NCI-H446 (cell line): Measurements from ENCODE around the gene MYOT.
"Not testable (repeated sequence)": the region's sequence is repeated elsewhere in the genome, so short reads cannot be mapped to it uniquely, and the experiment has no call there.

Experiments
- DNase-seq, 2 experiments: peaks; one replicate each; lab custom pipeline; 2025; lab: John Stamatoyannopoulos, UW

The MYOT gene, protein sequence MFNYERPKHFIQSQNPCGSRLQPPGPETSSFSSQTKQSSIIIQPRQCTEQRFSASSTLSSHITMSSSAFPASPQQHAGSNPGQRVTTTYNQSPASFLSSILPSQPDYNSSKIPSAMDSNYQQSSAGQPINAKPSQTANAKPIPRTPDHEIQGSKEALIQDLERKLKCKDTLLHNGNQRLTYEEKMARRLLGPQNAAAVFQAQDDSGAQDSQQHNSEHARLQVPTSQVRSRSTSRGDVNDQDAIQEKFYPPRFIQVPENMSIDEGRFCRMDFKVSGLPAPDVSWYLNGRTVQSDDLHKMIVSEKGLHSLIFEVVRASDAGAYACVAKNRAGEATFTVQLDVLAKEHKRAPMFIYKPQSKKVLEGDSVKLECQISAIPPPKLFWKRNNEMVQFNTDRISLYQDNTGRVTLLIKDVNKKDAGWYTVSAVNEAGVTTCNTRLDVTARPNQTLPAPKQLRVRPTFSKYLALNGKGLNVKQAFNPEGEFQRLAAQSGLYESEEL

DNA sequence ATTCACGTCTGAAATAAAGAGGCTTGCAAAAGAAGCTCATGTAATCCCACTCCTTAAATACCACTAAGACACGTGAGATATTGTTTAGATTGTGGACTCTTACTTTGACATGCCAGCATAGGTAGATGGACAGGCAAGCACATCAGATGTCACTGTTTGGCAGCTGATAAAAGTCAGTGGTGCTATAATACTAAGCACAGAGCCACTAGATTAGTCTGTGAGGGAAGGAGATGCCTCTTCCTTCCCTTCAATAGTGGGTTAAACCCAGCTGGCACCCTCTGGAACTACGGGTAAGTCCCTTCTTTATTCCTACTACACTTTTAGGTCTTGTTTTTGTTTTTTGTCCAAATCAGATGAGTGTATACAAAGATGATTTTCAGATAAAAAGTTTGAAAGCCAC lies at the start of gene MYOT:
MYOT (plus strand) TSS at position 197 of the 400 bp plus-strand sequence. CDS start 2,792 bp downstream, outside the sequence.
- DNase-seq: no peak

DNA sequence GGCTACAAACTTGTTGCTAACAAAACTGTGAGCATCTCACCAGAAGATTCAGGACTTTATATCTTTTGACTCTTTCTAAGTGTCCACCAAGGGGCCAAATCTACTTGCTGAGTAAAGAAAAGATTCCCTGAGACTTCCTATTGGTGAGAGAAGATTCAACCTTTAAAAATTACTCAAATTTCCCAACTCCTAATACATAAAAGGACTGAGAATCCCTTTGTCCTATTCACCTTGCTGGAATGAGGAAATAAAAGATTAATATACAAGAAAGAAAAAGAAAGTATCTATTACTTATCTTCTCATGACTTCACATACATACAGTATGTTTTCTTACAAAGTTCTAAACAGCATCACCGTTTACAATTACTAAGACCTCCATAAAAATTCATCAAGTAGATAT lies 47.9 kb upstream of the MYOT start:
- no peak for DNase-seq

DNA sequence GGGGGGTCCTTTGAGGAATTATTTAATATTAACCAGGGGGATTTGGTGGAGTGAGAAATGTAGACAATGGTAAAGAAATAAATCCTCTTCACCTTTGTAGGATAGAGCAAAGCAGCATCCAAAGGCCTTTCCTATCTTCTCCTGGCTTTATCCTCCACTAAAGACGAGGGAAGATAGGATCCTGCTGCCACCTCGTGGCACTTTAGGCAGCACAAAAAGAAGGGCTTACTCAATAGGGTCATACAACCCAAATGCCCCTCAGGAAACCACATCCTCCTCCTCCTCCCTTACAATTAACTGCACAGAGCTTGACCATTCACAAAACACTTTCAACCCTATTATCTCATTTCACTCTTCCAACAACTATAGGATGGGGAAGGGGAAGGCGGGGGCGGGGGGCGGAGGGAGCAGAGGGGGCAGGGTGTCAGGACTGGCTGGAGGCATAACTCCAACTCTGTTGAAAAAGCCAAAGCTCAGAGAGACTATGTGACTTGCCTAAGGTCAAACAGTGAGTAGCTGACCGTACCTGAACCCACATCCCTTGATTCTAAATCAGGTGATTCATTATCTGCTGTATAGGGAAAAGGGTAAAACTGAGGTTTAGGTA lies 45.4 kb upstream of the MYOT start:
- peak in 1 of 2 experiments; percentile 56 for DNase-seq

DNA sequence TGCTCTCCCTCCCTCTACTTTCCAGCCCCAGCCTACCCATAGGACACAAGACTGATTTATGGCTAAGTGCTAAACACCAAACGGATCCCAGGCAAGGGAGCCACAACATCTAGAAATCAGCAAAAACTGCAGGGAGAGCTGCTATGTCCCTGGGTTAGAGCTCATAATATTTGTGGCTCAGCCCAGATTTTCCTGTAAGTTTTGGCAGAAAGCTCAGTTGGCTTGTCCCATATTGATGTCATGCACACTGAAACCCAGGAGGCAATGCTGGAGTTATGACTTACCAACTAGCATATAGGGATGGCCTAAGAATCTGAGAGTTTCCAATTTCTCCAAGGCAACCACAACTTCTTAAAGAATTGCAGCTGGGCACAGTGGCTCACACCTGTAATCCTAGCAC lies 44.7 kb upstream of the MYOT start:
- no peak for DNase-seq

DNA sequence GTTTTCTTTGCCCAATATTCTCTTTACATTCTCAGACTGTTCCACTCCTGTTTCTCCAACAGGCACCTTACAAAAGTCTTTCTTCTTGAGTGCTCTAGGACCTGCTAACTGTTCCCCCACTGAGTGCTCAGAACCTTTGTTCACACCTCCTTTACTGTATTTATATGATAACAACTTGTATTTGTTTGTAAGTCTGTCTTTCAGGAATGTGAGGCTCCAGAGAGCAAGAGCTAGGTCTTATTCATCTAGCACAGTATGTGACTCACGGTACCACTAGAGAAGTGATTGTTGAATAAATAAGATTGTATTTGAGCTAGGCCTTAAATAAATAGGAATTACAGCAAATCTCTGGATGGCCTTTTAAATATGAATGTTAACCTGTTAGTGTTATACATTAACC lies 42.5 kb upstream of the MYOT start:
- DNase-seq: no peak

DNA sequence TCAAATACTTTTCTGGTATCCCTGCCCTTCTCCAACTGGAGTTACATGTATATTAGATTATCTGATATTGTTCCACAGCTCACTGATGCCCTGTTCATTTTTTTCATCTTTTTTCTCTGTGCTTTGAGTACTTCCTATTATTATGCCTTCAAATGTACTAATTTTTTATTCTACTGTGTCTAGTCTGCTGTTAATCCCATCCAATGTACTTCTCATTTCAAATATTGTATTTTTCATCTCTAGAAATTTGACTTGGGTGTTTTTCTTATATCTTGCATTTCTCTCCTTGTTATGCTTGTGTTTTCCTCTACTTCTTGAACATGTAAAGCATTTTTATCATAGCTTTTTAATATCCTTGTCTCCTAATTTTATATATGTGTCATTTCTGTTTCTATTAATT lies 41.6 kb upstream of the MYOT start:
- no peak for DNase-seq

DNA sequence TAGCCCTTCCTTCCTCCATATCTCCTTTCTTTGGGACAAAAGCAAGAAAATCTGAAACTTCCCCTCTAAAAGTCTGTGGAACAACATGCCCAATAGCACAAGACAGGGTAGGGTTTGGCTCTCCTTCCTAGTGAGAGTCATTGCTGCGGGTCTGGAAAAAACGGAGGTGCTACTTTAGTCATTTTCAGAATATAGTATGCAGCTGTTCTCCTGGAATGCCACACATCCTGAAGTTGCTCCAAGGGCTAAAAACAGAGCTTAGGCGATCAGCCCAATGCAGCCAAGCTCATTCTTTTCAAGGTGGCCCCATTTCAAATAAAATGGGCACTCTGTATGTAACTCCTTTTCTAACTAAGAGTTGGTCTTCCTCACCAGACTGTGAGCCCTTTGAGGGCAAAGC lies 39.5 kb upstream of the MYOT start:
- DNase-seq: no peak

DNA sequence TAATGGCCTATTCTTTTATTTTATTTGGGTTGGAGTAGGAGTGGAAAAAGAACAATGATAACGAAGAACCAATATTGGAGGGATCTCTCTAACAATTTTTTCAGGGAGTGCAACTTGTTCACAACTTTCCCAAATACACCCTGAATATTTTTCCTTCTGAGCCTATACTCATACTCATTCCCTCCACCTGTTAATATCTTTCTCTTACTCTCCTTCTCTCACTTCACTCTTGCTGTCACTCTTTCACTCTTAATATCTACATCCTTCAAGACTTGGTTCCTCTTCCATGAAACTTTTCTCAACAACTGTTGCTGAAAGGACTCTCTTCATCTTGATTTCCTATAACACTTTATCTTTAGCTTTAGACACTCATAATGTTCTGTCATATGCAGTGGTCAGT lies 39.0 kb upstream of the MYOT start:
- no peak for DNase-seq

DNA sequence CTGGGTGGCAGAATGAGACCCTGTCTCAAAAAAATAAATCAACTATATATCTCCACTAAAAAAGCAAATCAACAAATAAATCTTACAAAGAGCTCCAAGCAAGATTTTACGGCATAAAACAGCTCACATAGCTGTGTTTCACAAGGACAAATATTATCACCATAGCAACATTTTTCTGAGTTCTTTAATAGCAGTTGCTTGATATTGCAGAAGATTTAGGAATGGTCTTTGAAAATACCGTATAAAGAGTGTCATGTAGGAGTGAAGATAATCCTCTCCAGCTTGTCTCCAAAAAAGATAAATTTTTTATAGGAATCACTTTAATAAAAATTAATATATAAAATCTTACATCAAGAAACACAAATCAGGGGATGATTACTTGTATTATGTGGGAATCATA lies 36.6 kb upstream of the MYOT start:
- DNase-seq: no peak

DNA sequence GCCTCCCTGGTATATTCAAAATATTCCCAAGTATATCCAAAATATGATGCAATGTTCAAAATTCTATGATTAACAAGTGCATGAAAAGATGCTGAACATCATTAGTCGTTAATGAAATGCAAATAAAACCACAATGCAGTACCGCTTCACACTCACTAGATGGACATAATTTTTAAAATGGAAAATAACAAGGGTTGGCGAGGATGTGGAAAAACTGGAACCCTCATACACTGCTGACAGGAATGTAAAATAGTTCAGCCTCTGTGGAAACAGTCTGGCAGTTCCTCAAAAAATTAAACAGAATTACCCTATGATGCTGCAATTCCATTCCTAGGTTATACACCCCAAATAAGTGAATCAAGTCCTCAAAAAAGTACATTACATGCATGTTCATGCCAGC lies 36.1 kb upstream of the MYOT start:
- no peak for DNase-seq

DNA sequence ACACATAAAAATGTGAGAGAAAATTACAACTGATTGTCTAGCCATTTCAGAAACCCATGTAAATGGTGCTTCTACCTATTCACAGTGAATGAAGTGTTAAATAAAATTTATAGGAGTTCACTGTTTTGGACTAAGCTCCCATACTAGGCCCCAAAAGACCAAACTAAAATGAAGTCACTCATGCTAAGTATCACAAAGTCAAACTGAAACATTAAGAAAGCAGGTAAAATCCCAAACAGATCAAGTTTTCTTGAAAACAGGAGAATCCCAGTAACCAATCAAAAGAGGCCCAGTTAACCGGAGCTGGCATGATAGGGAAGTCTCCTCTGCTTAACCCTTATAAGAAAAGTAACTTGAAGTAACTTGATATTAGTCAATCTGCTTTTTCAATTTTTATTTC lies 35.2 kb upstream of the MYOT start:
- no peak for DNase-seq

DNA sequence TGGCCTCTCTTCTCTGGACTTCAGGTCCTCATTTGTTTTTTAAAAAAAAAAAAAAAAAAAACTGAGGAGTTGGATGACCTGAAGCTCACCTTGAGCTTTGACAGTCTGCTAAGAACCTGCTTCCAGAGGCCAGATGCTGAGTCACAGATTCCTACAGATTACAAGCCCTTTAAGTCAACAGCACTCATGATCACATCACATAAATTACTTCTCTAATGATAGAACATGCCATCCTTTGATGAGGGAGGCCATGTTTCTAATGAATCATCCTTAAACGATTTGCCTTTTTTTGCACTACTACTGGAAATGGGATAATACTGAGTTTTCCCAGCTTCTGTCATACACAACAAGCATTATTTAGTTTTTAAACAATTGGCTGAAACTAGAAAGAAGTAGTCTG lies 34.2 kb upstream of the MYOT start:
- DNase-seq: no peak

DNA sequence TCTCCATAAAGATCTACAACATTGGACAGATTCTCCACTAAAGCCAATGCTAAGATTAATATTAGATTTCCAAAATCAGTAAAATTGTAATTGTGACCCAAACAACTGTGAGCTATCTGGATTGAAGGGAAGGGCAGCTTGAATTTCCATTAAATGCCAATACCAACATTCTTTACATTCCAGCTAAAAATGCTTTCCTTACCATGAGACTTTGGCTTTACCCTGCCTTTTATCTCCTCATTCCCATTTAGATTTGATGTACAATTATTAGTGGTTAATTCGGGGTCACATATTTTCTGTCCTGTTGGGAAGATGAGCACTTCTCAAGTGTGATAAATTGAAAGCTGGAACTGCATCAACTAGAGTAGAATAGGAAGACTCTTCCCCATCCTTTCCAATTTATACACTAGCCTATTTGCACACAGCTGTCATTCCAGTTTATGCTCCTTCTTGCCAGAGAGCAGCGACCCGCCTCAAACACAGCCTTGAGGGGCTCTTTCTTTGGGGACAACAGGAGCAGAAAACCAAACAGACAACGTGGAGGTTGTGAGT lies 33.1 kb upstream of the MYOT start:
- no peak for DNase-seq

DNA sequence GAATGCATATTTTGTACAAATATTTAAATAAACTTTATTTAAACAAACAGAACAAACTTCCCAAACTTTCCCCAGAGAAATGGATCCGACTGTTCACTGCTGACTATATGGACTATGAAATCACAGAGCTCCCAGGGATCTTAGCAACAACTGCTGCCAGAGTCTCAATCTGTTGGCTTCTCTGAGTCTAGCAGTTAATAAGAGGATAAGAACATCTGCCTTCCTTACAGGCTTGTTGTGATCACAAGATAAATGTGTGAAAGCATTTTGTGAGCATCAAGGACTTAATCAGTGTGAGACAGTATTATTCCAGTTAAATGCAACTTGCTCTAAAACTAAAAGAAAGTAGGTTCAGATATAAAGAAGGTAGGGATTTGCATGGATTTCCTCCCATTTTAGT lies 31.4 kb upstream of the MYOT start:
- no peak for DNase-seq

DNA sequence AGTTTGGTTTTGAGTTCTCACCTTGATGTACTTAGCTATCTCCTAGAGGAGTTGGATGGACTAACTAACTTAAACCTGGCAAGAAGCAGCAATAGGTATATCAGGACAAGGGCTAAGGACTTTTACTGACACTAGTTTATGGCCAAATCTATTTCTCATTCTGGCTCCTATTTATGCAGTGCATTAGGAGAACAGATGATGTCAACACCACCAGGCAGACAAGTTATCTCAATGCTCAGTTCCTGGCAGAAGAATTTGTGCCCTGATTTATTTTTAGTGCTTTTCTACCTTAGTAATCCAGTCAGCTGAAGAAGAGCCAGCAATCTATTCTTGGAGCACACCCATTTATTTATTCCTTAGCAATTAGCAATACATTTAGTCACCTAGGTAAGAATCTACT lies 30.7 kb upstream of the MYOT start:
- DNase-seq: no peak

DNA sequence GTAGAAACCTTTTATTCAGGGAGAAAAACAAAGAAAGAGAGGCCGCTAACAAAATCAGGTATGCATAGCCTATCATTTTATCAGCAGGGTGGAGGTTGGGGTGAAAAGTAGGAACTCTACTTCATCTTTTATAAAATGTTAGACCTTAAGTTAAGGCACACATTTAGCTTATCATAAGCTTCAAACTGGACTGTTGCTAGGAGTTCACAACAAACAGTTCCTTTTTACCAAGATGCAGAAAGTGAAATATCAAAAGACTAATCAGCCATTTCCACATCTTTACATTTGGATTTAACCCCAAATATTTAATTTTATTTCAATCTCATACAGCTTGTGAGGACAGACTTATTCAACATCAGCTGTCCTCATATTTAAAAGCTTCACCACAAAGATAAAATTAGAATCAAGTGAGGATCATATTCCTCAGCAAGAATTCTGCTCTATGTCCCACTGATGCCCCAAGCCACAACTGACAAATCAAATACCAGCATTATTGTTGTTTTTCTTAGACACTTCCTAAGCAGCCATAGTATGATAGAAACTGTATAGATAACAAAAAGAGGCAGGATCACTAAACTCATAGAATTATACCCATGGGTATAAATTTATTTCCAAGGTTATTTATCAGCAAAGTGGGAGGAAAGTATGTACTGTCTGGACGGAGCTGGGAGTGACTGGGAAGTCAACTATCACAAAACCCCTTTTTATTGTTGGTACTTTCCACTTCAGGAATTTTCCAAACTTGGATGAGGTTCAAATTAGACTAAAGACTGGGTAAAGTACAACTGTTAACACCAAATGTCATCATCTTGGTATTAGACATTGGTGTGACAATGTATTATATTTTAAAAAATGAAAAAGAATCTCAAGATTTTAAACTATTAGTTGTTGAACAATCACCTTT lies 29.9 kb upstream of the MYOT start:
- DNase-seq: no peak

DNA sequence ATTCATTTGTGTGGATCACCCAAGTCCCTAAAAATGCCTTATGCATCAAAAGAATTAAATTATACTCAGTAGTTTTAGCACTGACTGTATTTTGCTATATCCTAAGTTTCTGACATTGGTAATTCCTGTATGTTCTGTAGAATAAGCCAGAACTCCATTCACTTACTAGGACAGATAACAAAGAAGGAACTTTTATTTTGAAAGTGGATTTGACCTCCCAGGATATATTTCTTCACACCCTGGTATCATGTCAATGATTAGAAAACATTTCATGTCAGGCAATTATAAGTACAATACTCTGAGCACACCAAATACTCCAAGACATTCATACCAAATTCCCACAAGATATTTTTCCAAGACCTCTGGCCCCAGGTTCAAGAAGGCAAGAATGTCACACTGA lies 28.7 kb upstream of the MYOT start:
- no peak for DNase-seq

DNA sequence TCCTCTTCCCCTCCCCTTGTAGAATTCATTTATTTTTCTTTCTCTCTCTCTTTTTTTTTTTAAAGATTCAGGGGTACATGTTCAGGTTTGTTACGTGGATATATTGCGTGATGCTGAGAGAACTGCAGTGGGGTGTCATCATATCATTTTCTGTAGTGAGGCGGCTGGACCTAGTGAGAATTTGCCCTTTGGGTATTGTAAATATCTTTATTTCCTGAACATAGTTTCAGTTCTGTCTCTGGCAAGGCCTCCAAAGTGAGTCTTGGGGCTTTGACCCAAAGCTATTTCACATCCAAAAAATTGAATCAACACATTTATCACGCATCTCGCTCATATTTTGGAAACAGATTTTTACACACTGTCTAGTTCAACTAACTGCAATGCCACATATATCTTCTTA lies 25.4 kb upstream of the MYOT start:
- no peak for DNase-seq

DNA sequence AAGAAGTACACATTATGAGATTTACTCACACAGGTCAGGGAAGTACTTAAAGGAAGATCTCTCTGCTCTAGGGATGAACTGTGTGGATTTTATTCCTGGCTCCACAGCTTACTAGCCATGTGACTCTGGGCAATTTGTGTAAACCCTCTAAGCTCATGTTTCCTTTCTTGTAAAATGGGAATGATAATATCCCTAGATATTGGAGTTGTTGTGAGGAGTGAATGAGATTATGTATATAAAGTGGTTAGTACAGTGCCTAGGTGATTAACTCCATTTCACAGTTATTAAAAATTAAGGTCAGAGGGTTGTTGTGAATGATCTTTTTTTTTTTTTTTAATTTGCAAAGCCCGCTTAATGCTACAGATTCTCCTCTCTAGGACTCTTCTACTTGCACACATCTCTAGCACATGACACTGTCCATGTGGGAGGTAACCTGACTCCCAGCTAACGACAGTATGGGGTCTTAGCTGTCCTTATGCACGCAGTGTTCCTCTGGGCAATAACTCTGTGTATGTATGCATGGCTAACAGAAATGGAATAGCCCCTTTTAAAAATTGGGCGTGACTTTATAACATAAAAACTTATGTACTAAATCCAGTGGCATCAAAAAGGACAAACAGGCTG lies 23.9 kb upstream of the MYOT start:
- no peak for DNase-seq

DNA sequence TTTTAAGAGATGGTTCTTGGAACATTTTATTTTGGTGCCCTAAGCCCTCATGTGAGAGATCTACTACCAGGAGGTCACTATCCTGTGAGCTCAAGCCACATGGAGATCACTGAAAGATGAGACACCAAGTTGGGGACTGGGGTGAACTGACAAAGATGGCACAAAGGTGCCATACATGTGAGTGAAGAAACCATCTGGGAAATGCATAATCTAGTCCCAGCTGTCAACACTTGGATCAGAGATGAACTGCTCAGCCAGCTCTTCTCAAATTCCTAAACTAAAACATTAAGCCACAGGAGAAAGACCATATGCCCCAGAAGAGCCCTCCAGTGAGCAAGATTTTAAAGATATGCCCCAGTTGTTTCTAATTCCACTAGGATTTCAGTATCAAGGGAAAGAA lies 22.2 kb upstream of the MYOT start:
- no peak for DNase-seq

DNA sequence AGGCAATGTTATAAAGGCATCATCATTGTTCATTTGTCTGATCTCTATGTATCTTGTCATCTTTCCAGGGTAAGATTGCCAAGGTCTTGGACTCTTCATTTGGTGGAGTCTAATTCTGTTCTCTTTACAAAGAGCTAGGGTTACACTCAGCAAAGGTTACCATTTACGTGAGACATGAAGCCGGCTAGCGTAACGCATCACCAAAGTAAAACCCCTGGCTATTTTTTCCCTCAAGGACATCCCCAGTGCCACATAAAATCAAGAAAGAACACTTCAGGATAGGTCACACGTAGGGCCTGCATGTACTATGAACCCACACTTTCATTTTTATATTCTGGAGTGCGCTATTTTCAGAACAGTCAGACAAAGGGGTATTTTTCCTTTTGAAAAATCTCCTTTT lies 20.0 kb upstream of the MYOT start:
- DNase-seq: no peak

DNA sequence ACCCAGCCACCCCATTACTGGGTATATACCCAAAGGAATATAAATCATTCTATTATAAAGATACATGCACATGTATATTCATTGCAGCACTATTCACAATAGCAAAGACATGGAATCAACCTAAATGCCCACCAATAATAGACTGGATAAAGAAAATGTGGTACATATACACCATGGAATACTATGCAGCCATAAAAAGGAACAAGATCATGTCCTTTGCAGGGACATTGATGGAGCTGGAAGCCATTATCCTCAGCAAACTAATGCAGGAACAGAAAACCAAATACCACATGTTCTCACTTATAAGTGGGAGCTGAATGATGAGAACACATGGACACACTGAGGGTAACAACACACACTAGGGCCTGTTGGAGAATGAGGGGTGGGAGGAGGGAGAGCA lies 14.5 kb upstream of the MYOT start:
- not testable (repeated sequence) for DNase-seq
